T47D (cell line): Measurements from ENCODE around the gene DNAJB11.
"Not testable (repeated sequence)": the region's sequence is repeated elsewhere in the genome, so short reads cannot be mapped to it uniquely, and the experiment has no call there.

ENCODE experiments used
- DNase-seq, 2 experiments: peaks; one replicate each; pipeline versions ENCODE4 v3.0.0 to v3.0.0-alpha.2; 2011 to 2012; ENCODE audit warnings: low read depth in 1 of 2, low spot score in 1 of 2
- JUND ChIP-seq: IDR thresholded peaks from 2 replicates; pipeline ENCODE4 v1.6.1; 2012; ENCODE audit warnings: low read depth
- in situ Hi-C: cut with HindIII; loops from 2 replicates; pipeline ENCODE4 v1.10.0; 2016; ENCODE audit warnings: low sequenced_read_pairs, low pct_unique_long_range_greater_than_20kb

DNAJB11 gene

DNA sequence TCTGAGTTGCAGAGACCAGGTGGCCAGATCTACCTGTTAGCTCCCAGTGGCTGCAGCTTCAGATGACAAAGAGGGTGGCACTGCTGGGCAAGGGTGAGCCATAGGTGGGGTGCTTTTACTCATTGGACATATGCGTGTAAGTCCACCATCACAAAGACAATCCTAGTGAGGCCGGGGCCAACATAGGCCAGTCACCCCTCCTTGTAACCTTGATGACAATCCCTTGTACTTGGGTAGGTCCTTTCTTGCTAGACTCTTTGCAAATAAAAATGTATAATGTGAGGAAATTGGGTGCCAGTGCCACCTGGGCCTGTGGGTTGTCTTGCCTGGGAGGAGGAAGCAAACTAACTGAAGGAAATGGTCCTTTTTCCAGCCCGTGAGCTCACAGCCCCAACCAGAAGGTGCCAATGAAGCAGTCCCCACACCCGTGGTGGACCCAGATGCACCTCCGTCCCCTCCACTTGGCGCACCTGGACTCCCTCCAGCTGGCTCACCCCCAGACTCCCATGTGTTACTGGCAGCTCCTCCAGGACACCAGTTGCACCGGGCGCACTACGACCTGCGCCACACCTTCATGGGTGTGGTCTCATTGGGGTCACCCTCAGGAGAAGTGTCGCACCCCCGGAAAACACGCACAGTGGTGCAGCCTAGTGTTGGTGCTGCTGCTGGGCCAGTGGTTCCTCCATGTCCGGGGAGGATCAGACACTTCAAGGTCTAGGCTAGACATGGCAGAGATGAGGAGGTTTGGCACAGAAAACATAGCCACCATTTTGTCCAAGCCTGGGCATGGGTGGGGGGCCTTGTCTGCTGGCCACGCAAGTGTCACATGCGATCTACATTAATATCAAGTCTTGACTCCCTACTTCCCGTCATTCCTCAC, 49.9 kb downstream of the DNAJB11 start:
- in situ Hi-C loops, result no loop called here
- no peak for DNase-seq
- TF ChIP-seq JUND, result no peak

DNA sequence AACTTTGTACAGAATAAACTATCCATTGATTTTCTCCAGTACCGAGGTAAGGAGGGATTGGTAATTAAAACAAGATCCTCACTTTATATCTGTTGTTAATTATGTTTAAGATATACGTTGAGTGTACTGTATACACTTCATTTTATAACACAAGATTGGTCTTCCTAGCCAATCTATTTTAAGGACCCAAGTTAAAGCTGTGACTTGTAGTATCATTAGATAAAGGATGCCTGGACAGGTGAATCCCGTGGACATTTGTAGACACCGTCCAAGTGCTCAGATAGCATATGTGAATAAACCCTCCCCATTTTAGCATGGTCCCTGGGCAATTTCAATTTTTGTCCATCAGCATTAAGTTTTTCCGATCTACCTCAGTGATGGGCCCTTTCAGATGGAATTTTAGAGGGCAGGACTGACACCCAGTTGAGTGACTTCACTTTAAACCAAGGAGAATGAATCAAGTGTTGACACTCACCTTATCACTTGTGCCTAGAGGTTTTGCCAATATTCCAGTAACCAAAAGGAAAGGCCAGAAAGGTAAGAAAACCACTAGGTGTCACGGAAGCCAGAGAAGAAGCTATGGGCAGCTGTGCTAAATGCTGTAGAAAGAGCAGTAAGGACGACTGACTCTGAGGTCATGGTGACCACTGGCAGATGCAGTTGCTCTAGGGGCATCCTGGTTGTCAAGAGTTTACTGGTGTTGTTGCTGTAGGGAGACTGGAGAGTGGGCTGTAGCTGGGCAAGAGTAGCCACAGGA, 51.6 kb downstream of the DNAJB11 start:
- TF ChIP-seq JUND, result no peak
- in situ Hi-C loops, result no loop called here
- DNase-seq, result no peak

DNA sequence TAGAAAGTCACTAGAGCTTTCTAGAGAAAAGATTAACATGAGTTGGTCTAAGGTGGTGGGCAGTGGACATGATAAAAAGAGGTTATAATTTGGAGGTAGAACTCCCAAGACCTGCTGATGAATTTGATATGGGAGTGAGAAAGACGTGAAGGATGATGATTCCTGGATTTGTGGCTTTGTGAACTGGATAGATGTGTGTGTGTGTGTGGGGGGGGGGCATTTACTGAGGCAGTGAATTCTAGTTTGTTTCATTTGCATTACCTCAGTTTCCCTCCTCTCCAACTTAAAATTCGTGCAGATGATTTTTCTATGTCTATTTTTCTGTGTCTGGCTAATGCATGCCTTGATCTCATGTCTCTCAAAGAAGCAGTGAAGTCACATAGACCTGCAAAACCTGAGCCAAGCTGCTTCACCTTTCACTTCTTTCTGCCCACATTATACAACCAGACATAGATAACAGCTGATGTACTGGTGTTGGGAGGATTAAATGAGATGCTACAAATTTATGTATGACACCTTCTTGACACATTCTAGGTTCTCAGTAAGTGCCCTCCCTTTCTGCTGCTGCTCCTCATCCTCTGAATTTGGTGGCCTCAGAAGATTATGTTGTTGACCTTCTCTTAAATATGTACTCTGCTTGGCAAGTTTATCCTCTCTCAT, 52.3 kb downstream of the DNAJB11 start:
- in situ Hi-C loops, result no loop called here
- no peak for DNase-seq
- no peak for TF ChIP-seq JUND

DNA sequence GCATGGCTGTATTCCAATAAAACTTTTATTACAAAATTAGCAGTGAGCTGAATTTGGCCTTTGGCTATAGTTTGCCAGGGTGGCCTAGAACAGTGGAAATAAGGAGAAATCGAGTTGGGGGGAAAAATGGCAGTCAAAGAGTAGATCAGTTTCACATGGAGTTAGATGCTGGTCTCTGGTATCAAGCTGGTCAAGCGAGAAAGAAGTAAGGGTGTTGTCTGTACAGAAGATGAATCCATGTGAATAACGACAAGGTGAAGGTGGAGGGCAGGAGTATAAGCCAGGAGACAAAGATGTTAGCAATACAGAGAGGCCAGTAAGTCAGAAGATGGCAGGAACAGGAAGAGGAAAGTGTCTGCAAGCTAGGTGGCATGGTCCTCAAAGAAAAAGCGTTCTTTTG, 54.1 kb downstream of the DNAJB11 start:
- no peak for DNase-seq
- in situ Hi-C loops, result no loop called here
- no peak for TF ChIP-seq JUND

DNA sequence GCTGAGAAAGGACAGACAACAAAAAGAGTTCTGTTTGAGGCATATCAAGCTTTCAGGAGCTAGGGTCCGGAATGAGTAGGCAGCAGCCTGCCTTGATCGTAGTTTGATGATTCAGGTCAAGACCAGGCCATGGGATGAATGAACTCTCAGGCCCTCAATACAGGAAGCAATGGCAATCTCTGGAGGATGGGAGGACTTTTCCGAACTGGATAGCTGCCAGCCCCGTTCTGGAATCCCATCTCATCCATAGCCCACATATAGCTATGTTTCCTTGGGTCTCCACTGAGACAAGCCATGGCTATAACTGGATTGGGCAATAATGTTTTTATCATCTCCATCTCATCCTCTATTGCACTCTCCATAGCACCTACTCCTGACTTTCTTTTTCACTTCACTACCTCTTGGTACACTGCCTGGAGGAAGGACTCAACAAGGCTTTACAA, 55.1 kb downstream of the DNAJB11 start:
- DNase-seq, result peak in 1 of 2 experiments; percentile 32
- TF ChIP-seq JUND, result no peak
- in situ Hi-C loops, result no loop called here

DNA sequence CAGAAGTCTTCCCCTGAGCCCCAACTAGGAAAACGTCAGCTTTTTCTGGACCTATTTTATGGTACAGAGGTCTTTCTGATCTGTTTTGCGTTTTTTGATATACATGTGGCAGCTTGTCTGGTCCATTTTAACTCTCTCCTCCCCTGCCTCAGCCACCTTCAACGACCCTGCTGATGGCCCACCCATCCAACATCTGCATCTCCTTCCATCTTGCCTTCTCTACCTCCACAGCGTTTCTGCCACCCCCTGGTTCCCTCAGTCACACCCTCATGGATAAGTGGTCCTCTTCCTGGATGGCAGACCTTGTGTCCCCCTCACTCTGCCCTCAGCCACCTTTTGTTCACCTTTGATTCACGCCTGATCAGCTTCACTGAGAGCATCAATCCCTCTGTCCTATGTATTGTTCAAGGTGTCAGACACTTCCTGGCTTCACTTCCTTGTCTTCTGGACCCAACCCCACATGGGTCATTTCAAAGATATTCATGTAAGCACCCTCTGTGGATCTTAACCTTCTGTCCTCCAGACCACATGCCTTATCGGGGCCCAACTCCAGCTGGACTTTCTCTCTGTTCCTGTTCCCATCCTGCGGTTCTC, 55.8 kb downstream of the DNAJB11 start:
- in situ Hi-C loops, result no loop called here

DNA sequence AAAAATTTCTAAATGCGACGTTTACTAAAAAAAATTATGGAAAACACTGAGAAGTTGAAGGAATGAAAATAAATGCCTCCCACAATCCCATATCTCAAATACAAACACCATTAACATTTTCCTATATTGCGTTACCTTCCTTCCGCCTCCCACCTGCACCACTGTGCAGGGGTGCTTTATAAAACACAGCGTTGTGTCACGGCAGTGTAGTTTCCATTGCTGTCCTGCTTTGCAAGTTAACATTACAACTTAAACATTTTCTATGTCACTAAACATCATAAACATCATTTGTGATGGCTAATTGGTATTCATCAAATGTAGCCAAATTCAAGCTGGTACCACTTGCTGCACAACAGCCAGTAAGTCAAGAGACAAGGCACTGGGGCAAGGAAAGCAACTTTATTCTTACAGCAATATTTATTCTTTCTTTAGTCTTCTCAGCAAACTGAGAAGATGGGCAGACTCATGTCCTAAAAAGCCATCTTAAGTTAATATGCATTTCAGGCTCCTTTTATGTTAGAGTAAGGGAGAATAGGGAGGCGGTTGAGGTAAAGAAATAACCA, 57.4 kb downstream of the DNAJB11 start:
- DNase-seq, result no peak
- in situ Hi-C loops, result no loop called here
- no peak for TF ChIP-seq JUND

More for the DNA sequence above, 55.8 kb downstream of the DNAJB11 start:
- no peak for DNase-seq
- no peak for TF ChIP-seq JUND

DNA sequence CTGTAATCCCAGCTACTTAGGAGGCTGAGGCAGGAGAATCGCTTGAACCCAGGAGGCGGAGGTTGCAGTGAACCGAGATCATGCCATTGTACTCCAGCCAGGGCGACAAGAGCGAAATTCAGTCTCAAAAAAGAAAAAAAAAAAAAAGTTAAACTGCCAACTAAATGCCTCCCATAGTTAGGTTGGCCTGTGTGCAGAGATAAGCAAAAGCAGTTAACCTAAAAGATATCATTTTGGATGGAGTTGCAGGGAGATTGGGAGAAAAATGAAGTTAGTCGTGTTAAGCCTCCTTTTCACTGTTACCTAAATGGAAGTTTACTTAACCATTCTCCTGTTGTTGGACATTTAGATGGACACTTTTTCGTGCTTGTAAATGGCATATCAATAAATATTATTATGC, 58.2 kb downstream of the DNAJB11 start:
- in situ Hi-C loops, result no loop called here
- no peak for TF ChIP-seq JUND
- DNase-seq, result no peak

DNA sequence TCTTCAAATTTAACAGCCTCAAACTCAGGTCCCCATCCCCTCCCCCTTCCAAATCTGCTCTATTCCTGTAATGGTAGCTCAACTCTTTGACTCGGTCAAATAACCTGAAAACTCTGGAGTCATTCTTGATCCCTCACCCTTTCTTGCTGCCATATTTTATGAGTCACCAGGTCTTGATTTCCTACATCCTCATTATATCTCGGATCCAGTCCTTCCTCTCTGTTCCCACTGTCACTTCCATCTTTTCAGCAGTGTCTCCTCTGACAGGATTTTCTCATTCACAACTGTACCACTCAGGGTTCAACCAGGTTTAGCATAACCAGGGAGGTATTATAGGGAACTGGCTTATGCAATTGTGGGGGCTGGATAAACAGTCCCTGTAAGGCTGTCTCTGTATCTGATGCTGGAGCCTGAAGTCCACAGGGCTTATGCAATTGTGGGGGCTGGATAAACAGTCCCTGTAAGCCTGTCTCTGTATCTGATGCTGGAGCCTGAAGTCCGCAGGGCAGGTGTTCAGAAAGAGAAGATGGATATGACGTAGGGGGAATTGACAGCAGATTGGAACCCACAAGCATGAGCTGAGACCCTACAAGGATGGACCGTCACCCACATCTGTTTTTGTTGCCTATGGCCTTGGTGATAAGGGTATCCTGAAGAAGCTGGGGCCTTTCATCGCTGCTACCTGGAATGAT, 60.6 kb downstream of the DNAJB11 start:
- DNase-seq, result no peak
- in situ Hi-C loops, result no loop called here
- TF ChIP-seq JUND, result no peak

DNA sequence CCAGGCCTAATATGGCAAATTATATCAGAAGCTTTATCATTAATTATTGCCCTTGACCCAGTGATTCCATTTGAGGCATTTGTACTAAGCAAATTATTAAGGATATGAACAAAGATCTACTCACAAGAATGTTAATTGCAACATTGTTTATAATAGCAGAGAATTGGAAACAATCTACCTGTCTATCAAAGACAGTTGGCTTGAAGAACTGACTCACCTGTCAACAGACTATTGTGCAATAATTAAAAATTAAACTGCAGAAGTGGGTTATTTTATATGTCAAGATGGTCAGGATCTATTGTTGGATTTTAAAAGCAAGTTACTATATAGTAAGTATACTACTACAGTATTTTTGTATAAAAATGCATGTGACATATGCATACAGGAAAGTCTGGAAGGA, 63.0 kb downstream of the DNAJB11 start:
- in situ Hi-C loops, result no loop called here
- no peak for TF ChIP-seq JUND
- no peak for DNase-seq

DNA sequence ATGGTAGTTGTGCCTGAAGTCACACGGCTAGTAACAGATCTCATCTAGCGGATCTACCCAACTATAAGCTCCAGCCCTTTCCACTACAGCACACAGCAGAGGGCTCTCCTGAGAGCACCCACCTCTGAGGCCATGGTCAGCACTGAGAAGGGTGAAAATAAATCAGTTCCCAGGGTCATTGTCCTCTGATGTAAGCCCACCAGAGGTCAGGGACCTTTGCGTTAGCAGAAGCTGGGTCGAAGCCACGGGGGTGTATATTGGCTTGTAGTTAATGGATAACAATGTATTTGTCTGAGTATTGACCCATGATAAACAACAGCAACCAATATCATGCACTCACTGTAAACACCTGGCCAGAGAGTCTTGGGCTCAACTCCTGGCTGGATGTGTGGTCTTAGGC, 63.7 kb downstream of the DNAJB11 start:
- DNase-seq, in situ Hi-C loops: not testable (repeated sequence)
